Ishikawa (cell line): ENCODE measurements around the gene ISL2.

ENCODE experiments used
- CEBPB ChIP-seq: IDR thresholded peaks from 2 replicates; pipeline ENCODE4 v1.6.1; 2012
- EP300 ChIP-seq: IDR thresholded peaks from 2 replicates; pipeline ENCODE4 v1.6.1; 2012; ENCODE audit warnings: borderline replicate concordance
- NFIC ChIP-seq: IDR thresholded peaks from 2 replicates; pipeline ENCODE4 v1.6.1; 2012
- RAD21 ChIP-seq: IDR thresholded peaks from 2 replicates; pipeline ENCODE4 v1.6.1; 2012; ENCODE audit warnings: low read depth
- USF1 ChIP-seq: IDR thresholded peaks from 2 replicates; pipeline ENCODE4 v1.6.1; 2012

GRCh38 chr15:76376816-76377215, 40.2 kb downstream of the ISL2 start:
- TF ChIP-seq RAD21 (no peak), USF1 (no peak), EP300 (no peak), CEBPB (no peak), NFIC (no peak)
